GM23248 (cell line): ENCODE measurements around the gene MYRFL. TPM values are rescaled to one million over a fixed set of nuclear protein-coding genes. Genes with fewer than 3 reads are reported as not detected.

Experiments
- DNase-seq: peaks from one replicate; pipeline ENCODE4 v3.0.0-alpha.2; 2015
- H2AFZ ChIP-seq: fragments of 200-600 bp; sonication (generic); 2 replicates; pipeline ENCODE4 v1.6.1; 2016; ENCODE audit warnings: antibody characterized with exemption
- H3F3A ChIP-seq: fragments of 200-600 bp; sonication (generic); 2 replicates; pipeline ENCODE4 v1.6.1; 2016; ENCODE audit warnings: mild to moderate bottlenecking, antibody characterized with exemption, mixed run types; ENCODE audit not compliant: insufficient read depth
- H3K27ac ChIP-seq: fragments of 200-600 bp; sonication (generic); 2 replicates; pipeline ENCODE4 v1.5.1; 2016; ENCODE audit warnings: mild to moderate bottlenecking
- H3K27me3 ChIP-seq: fragments of 200-600 bp; sonication (generic); replicated peaks from 2 replicates; pipeline ENCODE4 v1.6.1; 2016; ENCODE audit warnings: mild to moderate bottlenecking; ENCODE audit not compliant: insufficient read depth
- H3K36me3 ChIP-seq: fragments of 200-600 bp; sonication (generic); 2 replicates; pipeline ENCODE4 v1.6.1; 2016; ENCODE audit warnings: low read depth, mild to moderate bottlenecking
- H3K4me1 ChIP-seq: fragments of 200-600 bp; sonication (generic); 2 replicates; pipeline ENCODE4 v1.6.1; 2016; ENCODE audit warnings: mild to moderate bottlenecking; ENCODE audit not compliant: insufficient read depth
- H3K4me2 ChIP-seq: fragments of 200-600 bp; sonication (generic); one replicate; pipeline ENCODE4 v1.6.1; 2016; ENCODE audit warnings: mild to moderate bottlenecking; ENCODE audit not compliant: unreplicated experiment
- H3K4me3 ChIP-seq: fragments of 200-600 bp; sonication (generic); 2 replicates; pipeline ENCODE4 v1.5.1; 2016; ENCODE audit warnings: mild to moderate bottlenecking
- H3K79me2 ChIP-seq: fragments of 200-600 bp; sonication (generic); 2 replicates; pipeline ENCODE4 v1.6.1; 2016; ENCODE audit warnings: mild to moderate bottlenecking; ENCODE audit not compliant: insufficient read depth
- H3K9ac ChIP-seq: fragments of 200-600 bp; sonication (generic); 2 replicates; pipeline ENCODE4 v1.6.1; 2016; ENCODE audit warnings: mild to moderate bottlenecking
- H3K9me2 ChIP-seq: fragments of 200-600 bp; sonication (generic); 2 replicates; pipeline ENCODE4 v1.6.1; 2016; ENCODE audit warnings: mixed run types, mild to moderate bottlenecking, moderate library complexity; ENCODE audit not compliant: insufficient read depth
- H3K9me3 ChIP-seq: fragments of 200-600 bp; sonication (generic); one replicate; pipeline ENCODE4 v1.6.1; 2017; ENCODE audit warnings: low read depth
- H4K20me1 ChIP-seq: fragments of 200-600 bp; sonication (generic); 2 replicates; pipeline ENCODE4 v1.6.0; 2016; ENCODE audit not compliant: insufficient read depth
- EZH2 ChIP-seq: fragments of 200-600 bp; sonication (generic); IDR thresholded peaks from 2 replicates; pipeline ENCODE4 v1.6.1; 2018; ENCODE audit warnings: antibody characterized with exemption, mild to moderate bottlenecking; ENCODE audit not compliant: insufficient read depth, poor library complexity, severe bottlenecking
- EZH2phosphoT487 ChIP-seq: fragments of 200-600 bp; sonication (generic); IDR thresholded peaks from 2 replicates; pipeline ENCODE4 v1.6.1; 2018; ENCODE audit warnings: antibody characterized with exemption, moderate library complexity, mild to moderate bottlenecking, low read depth; ENCODE audit not compliant: insufficient read depth
- WGBS, 2 experiments: methylation state at CpG; one replicate each; pipeline ENCODE4 v1.1.6; 2015 to 2017; ENCODE audit warnings: low lambda C conversion rate in 2 of 2, low coverage in 1 of 2; ENCODE audit errors: missing lambda C conversion rate in 2 of 2; 5-methylcytosine and 5-hydroxymethylcytosine counted together
- in situ Hi-C: fragments of 300-500 bp; cut with MboI; formaldehyde crosslinking; loops from 2 replicates; pipeline ENCODE4 v1.15.0; 2020
- polyA plus RNA-seq: library from polyadenylated mRNA; unstranded; fragments of >200 nt; fragmentation: Nextera tagmentation; extraction: Ambion mirVana; gene quantifications from 2 replicates; pipeline ENCODE4 v1.2.1, GENCODE V29; 2016
- total RNA-seq: library from RNA; depleted of rRNA; stranded (reverse); fragments of >200 nt; shearing (Covaris generic); gene quantifications from 2 replicates; pipeline ENCODE4 v1.2.3, GENCODE V29; 2014

Gene MYRFL
- total and polyA plus RNA-seq, 2 experiments from 2014 or later, result not detected

DNA sequence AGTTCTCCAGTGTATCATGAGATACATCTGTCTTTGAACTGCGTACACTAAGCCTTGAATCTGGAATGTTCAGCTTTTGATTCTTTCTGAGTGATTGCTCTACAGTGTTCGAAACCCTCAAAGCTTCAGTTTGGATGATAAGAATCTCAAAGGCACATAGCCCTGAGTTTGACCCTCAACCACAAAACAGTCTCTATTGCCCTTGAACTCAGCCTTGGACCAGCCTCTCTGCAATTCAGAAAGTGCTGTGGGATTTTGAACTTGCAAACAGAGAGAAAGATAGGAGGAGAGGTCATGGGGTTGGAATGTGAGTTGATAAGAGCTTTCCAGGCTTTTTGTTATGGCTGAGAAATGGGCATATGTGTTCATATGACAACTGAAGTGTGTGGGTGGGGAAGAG lies 100.3 kb downstream of the MYRFL start:
- Histone ChIP-seq H3K9ac (no peak overlapping the region), H3K4me2 (no peak overlapping the region), H3F3A (no peaks in the 10 kb centered on the region), H3K4me1 (peaks cover 10% of the 10 kb centered on the region; the same call in 1 of the 2 replicates), H3K27me3 (no peaks in the 10 kb centered on the region), H4K20me1 (no peaks in the 10 kb centered on the region), H3K36me3 (no peaks in the 10 kb centered on the region), H3K9me3 (no peaks in the 10 kb centered on the region), H2AFZ (no peak overlapping the region), H3K79me2 (no peaks in the 10 kb centered on the region), H3K4me3 (no peak overlapping the region), H3K27ac (no peak overlapping the region), H3K9me2 (no peaks in the 10 kb centered on the region)
- in situ Hi-C loops, result no loop called here
- 62 to 64% methylated on average over 2 of the region's 2 CpGs for WGBS, 2 experiments
- no peak for DNase-seq
- TF ChIP-seq EZH2, result no peak
- no peak for TF ChIP-seq EZH2phosphoT487

DNA sequence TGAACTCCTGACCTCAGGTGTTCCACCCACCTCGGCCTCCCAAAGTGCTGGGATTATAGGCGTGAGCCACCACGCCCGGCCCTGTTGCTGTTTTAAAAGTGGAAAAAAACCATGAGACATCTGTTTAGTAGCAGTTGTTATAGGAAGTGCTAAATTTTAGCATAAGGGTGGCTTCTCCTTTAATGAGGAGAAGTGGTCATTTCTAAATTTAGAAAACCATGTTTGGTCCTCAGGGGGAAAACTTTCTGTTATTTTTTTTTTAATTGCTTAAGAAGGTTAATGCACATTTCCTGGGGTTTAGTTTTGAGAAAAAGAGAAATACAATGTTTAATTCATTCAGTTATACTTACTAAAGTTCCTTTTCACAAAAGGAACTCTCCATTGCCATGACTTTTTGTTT lies 102.1 kb downstream of the MYRFL start:
- Histone ChIP-seq H3K36me3 (no peaks in the 10 kb centered on the region), H3K4me1 (peaks cover 10% of the 10 kb centered on the region; the same call in 1 of the 2 replicates), H4K20me1 (no peaks in the 10 kb centered on the region), H3K9me3 (no peaks in the 10 kb centered on the region), H3K9me2 (no peaks in the 10 kb centered on the region), H3K27ac (no peak overlapping the region), H3K79me2 (no peaks in the 10 kb centered on the region), H3K9ac (no peak overlapping the region), H3K4me3 (no peak overlapping the region), H3K4me2 (no peak overlapping the region), H3K27me3 (no peaks in the 10 kb centered on the region), H3F3A (no peaks in the 10 kb centered on the region), H2AFZ (no peak overlapping the region)
- TF ChIP-seq EZH2 (no peak), EZH2phosphoT487 (no peak)
- in situ Hi-C loops, result no loop called here
- no peak for DNase-seq
- WGBS, 2 experiments, result 58 to 60% methylated on average over 4 of the region's 4 CpGs

DNA sequence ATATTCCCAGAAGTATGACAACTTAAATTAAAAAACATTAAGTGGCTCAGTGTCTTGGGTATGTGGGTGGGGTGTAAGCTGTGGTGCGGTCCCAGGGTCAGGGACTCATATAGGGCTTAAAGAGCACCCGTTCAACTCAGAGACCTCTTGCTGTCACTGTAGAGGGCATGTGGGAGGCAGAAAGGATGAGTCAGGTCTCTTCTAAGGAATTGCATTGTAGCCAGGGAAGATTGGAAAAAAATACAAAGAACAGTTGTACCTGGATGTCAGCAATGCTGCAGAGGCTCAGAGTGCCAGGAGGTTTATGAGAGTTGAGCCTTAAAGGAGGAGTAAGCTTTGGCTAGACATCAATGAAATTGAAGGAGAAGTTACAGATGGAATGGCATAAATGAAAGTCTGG lies 104.1 kb downstream of the MYRFL start:
- Histone ChIP-seq H3K79me2 (no peaks in the 10 kb centered on the region), H3K4me3 (peak overlapping the region; percentile 11; the same call in 1 of the 2 replicates), H3K9ac (no peak overlapping the region), H3F3A (no peaks in the 10 kb centered on the region), H3K27ac (no peak overlapping the region), H3K4me2 (peak overlapping the region; percentile 22), H3K36me3 (no peaks in the 10 kb centered on the region), H3K9me3 (no peaks in the 10 kb centered on the region), H3K4me1 (peaks cover 10% of the 10 kb centered on the region; the same call in 1 of the 2 replicates), H3K9me2 (no peaks in the 10 kb centered on the region), H3K27me3 (no peaks in the 10 kb centered on the region), H2AFZ (no peak overlapping the region), H4K20me1 (no peaks in the 10 kb centered on the region)
- TF ChIP-seq EZH2phosphoT487 (no peak), EZH2 (no peak)
- DNase-seq, result peak; percentile 55
- in situ Hi-C loops, result no loop called here
- WGBS, 2 experiments, result 51 to 52% methylated on average over 2 of the region's 2 CpGs

DNA sequence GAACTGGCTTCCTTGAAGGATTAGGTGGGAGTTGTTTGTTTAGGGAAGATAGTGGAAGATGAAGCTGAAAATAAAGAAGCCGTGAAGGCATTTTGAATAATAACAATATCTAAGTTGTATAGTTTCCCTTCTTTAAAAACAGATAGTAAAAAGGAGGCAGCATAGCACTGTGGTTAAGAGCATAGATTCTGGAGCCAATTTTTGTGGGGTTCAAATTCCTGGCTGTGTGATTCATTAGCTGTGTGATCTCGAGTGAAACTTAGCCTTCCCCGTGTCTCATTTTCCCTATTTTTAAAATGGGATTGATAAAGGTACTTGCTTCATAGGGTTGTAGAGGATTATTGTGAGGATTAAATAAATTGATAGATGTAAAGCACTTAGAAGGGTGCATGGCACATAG lies 104.5 kb downstream of the MYRFL start:
- no peaks in the 10 kb centered on the region for H3K79me2 ChIP-seq
- H3K27me3 ChIP-seq, result no peaks in the 10 kb centered on the region
- H3K27ac ChIP-seq, result no peak overlapping the region
- peak overlapping the region; percentile 11; the same call in 1 of the 2 replicates for H3K4me3 ChIP-seq
- H3K9ac ChIP-seq, result no peak overlapping the region
- peak overlapping the region; percentile 22 for H3K4me2 ChIP-seq
- 21 to 22% methylated on average over 3 of the region's 3 CpGs for WGBS, 2 experiments
- no peaks in the 10 kb centered on the region for H3K9me3 ChIP-seq
- no peaks in the 10 kb centered on the region for H4K20me1 ChIP-seq
- no peak overlapping the region for H2AFZ ChIP-seq
- H3K36me3 ChIP-seq, result no peaks in the 10 kb centered on the region
- in situ Hi-C loops, result no loop called here
- H3F3A ChIP-seq, result no peaks in the 10 kb centered on the region
- peaks cover 10% of the 10 kb centered on the region; the same call in 1 of the 2 replicates for H3K4me1 ChIP-seq
- peak; percentile 32 for DNase-seq
- no peaks in the 10 kb centered on the region for H3K9me2 ChIP-seq
- TF ChIP-seq EZH2phosphoT487 (no peak), EZH2 (no peak)

DNA sequence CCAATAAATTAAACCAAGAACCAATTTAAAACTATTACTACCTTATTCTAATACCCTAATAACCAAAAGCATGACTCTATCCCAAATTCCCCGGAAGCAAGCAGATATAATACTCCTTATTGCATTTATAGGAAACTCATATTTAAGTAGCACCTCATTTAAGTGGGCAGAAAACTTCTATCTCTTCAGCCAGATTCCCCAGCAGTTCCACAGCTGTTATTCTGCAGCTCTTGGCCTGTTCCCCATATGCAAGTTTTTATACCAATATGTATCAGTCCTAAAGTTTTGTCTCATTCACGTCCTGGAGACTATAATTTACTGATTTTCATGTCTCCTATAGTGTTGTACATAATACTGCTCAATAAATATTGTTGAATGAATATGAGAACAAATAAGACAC lies 106.5 kb downstream of the MYRFL start:
- no peak for DNase-seq
- TF ChIP-seq EZH2phosphoT487 (no peak), EZH2 (no peak)
- H3K9me3 ChIP-seq, result no peaks in the 10 kb centered on the region

More for the DNA sequence above, 106.5 kb downstream of the MYRFL start:
- 2 to 8% methylated on average over 2 of the region's 2 CpGs for WGBS, 2 experiments
- in situ Hi-C loops, result no loop called here
- Histone ChIP-seq H3K4me1 (peaks cover 10% of the 10 kb centered on the region; the same call in 1 of the 2 replicates), H3K36me3 (no peaks in the 10 kb centered on the region), H3K79me2 (no peaks in the 10 kb centered on the region), H3K9ac (no peak overlapping the region), H3F3A (no peaks in the 10 kb centered on the region), H4K20me1 (no peaks in the 10 kb centered on the region), H2AFZ (no peak overlapping the region), H3K9me2 (no peaks in the 10 kb centered on the region), H3K27ac (no peak overlapping the region), H3K4me2 (no peak overlapping the region), H3K4me3 (no peak overlapping the region), H3K27me3 (peaks cover 15% of the 10 kb centered on the region; the same call in 1 of the 2 replicates)
